GM12878 (cell line): ENCODE data around the gene ZNF385A. TPM values are rescaled to one million over a fixed set of nuclear protein-coding genes. Genes with fewer than 3 reads are reported as not detected.

Experiments used
- ATAC-seq: fragments of 200-7000 bp; cut with Tn5 transposase; 3 replicates; pipeline ENCODE4 v1.9.1; 2020; ENCODE audit warnings: mild to moderate bottlenecking, moderate library complexity
- BruUV-seq: library from RNA; stranded (reverse); fragments of 400-500 nt; replicated peaks from 2 replicates; lab custom pipeline; 2021; lab: Mats Ljungman, UMichigan
- CTCF ChIA-PET: fragments of 300-600 bp; sonication (Branson Sonifier 250); formaldehyde crosslinking; extraction: SDS; loops from one replicate; lab custom pipeline; 2021; ENCODE audit warnings: inconsistent platforms; lab: Yijun Ruan, JAX
- POLR2A ChIA-PET: fragments of 350-600 bp; formaldehyde crosslinking; extraction: SDS; loops from one replicate; lab custom pipeline; 2021; ENCODE audit warnings: inconsistent platforms; lab: Charles Lee
- RAD21 ChIA-PET: fragments of 300-600 bp; sonication (Branson Sonifier 250); formaldehyde crosslinking; loops from one replicate; lab custom pipeline; 2023; ENCODE audit warnings: antibody characterized with exemption; ENCODE audit not compliant: unreplicated experiment; lab: Charles Lee
- SMC1A ChIA-PET: fragments of 300-600 bp; sonication (Branson Sonifier 250); formaldehyde crosslinking; loops from one replicate; lab custom pipeline; 2023; ENCODE audit not compliant: unreplicated experiment, uncharacterized antibody; lab: Charles Lee
- DNase-seq: peaks from one replicate; pipeline ENCODE4 v3.0.0-alpha.2; 2011; ENCODE audit warnings: low read depth, low spot score
- FAIRE-seq: peaks from 3 replicates; lab custom pipeline; 2011; peaks lifted over from hg19 to GRCh38; lab: Jason Lieb, UNC
- H2AFZ ChIP-seq: 2 replicates; pipeline ENCODE4 v1.6.0; 2011; ENCODE audit warnings: low read depth, low read length, control low read depth; ENCODE audit not compliant: control insufficient read depth
- H3K27ac ChIP-seq: 2 replicates; pipeline ENCODE4 v1.5.1; 2011; ENCODE audit warnings: control low read depth; ENCODE audit not compliant: control insufficient read depth, insufficient read depth
- H3K27me3 ChIP-seq, 2 experiments: replicated peaks in 1 of 2; 2 replicates each; pipeline versions ENCODE4 v1.6.0 to v1.6.1; 2011; ENCODE audit warnings: low read length in 1 of 2; ENCODE audit not compliant: control insufficient read depth in 2 of 2, insufficient read depth in 2 of 2
- H3K36me3 ChIP-seq, 2 experiments: 2 replicates each; pipeline ENCODE4 v1.5.1; 2011; ENCODE audit warnings: low read length in 1 of 2; ENCODE audit not compliant: control insufficient read depth in 2 of 2, insufficient read depth in 2 of 2
- H3K4me1 ChIP-seq: 2 replicates; pipeline ENCODE4 v1.6.1; 2011; ENCODE audit warnings: mild to moderate bottlenecking, low read length, moderate library complexity, mixed read lengths; ENCODE audit not compliant: control insufficient read depth, insufficient read depth
- H3K4me2 ChIP-seq: 2 replicates; pipeline ENCODE4 v1.6.0; 2011; ENCODE audit warnings: control low read depth; ENCODE audit not compliant: control insufficient read depth, insufficient read depth
- H3K4me3 ChIP-seq: fragments of 200-600 bp; sonication (generic); 2 replicates; pipeline ENCODE4 v1.5.1; 2016
- H3K79me2 ChIP-seq: 2 replicates; pipeline ENCODE4 v1.6.0; 2011; ENCODE audit warnings: low read length; ENCODE audit not compliant: control insufficient read depth, insufficient read depth
- H3K9ac ChIP-seq: 2 replicates; pipeline ENCODE4 v1.8.0; 2011; ENCODE audit warnings: low read length, control low read depth, mixed read lengths; ENCODE audit not compliant: control insufficient read depth, insufficient read depth
- H3K9me3 ChIP-seq: replicated peaks from 3 replicates; pipeline ENCODE4 v1.5.1; 2011; ENCODE audit warnings: mild to moderate bottlenecking, low read length; ENCODE audit not compliant: control insufficient read depth, insufficient read depth
- H4K20me1 ChIP-seq: 2 replicates; pipeline ENCODE4 v1.6.0; 2011; ENCODE audit not compliant: control insufficient read depth, insufficient read depth
- CEBPB ChIP-seq, 2 experiments: fragments of 150-350 bp in 1 of 2; IDR thresholded peaks; 2 replicates each; pipeline ENCODE4 v1.6.1; 2012 to 2014; ENCODE audit warnings: low read depth in 2 of 2, low read length in 2 of 2, borderline replicate concordance in 1 of 2, inconsistent platforms in 1 of 2
- CHD2 ChIP-seq: IDR thresholded peaks from 2 replicates; pipeline ENCODE4 v1.6.1; 2011; ENCODE audit warnings: low read depth, low read length, improper control_type of control experiment, borderline replicate concordance
- HCFC1 ChIP-seq: fragments of 150-350 bp; IDR thresholded peaks from 2 replicates; pipeline ENCODE4 v1.6.1; 2014; ENCODE audit warnings: low read length
- KAT2A ChIP-seq: conservative IDR thresholded peaks from 2 replicates; pipeline ENCODE4 v1.6.1; 2011; ENCODE audit warnings: low read depth, low read length; ENCODE audit not compliant: control insufficient read depth
- PML ChIP-seq: IDR thresholded peaks from 2 replicates; pipeline ENCODE4 v1.6.1; 2012; ENCODE audit warnings: low read length, inconsistent platforms
- POLR2A ChIP-seq: IDR thresholded peaks from 2 replicates; pipeline ENCODE4 v1.6.1; 2011; ENCODE audit warnings: low read depth, mild to moderate bottlenecking, low read length
- RFX5 ChIP-seq: IDR thresholded peaks from 2 replicates; pipeline ENCODE4 v1.6.1; 2011; ENCODE audit warnings: low read depth, low read length, improper control_type of control experiment
- ZBTB11 ChIP-seq: fragments of 450-650 bp; formaldehyde crosslinking; IDR thresholded peaks from 2 replicates; pipeline ENCODE4 v1.5.0; 2022; ENCODE audit warnings: mild to moderate bottlenecking, missing genetic modification characterization
- ZBTB4 ChIP-seq: fragments of 450-650 bp; formaldehyde crosslinking; IDR thresholded peaks from 2 replicates; pipeline ENCODE4 v1.4.0; 2022; ENCODE audit warnings: mild to moderate bottlenecking, moderate library complexity
- ZNF24 ChIP-seq: fragments of 450-650 bp; IDR thresholded peaks from 2 replicates; pipeline ENCODE4 v1.6.1; 2017; ENCODE audit warnings: antibody characterized with exemption, mild to moderate bottlenecking
- ZNF274 ChIP-seq: IDR thresholded peaks from one replicate; pipeline ENCODE4 v1.8.0; 2011; ENCODE audit not compliant: insufficient read length, insufficient read depth
- WGBS: methylation state at CpG from one replicate; pipeline ENCODE4 v1.1.6; 2016; ENCODE audit warnings: low lambda C conversion rate; ENCODE audit not compliant: insufficient replicate concordance, insufficient coverage; ENCODE audit errors: missing lambda C conversion rate; 5-methylcytosine and 5-hydroxymethylcytosine counted together
- in situ Hi-C: fragments of 300-500 bp; cut with MboI; formaldehyde crosslinking; loops from 9 replicates; pipeline ENCODE4 v1.14.3; 2018; ENCODE audit warnings: mixed read lengths
- intact Hi-C: fragments of 100-400 bp; cut with micrococcal nuclease; formaldehyde crosslinking; loops from one replicate; pipeline ENCODE4 v1.14.2; 2022; ENCODE audit not compliant: unreplicated experiment
- polyA plus RNA-seq, 11 experiments: library from polyadenylated mRNA; depleted of rRNA in 4 of 11; unstranded in 6 of 11; stranded (reverse) in 5 of 11; fragments of >200 nt; fragmentation: Nextera tagmentation in 4 of 11; fragmentation: Illumina TruSeq in 1 of 11; extraction: Ambion mirVana in 4 of 11; extraction: Trizol in 1 of 11; gene quantifications; 1 replicate in 1 of 11; 2 replicates in 10 of 11; pipeline versions ENCODE4 v1.2.1 to v1.2.3, GENCODE V29; 2011 to 2016; ENCODE audit warnings: inconsistent platforms in 2 of 11, missing spikeins in 2 of 11, low read depth in 1 of 11
- total RNA-seq, 4 experiments: library from RNA; depleted of rRNA in 3 of 4; stranded (reverse); fragments of >200 nt in 3 of 4; fragmentation: Illumina TruSeq in 1 of 4; extraction: Trizol in 1 of 4; gene quantifications; 2 replicates each; pipeline versions ENCODE4 v1.2.1 to v1.2.3, GENCODE V29; 2013 to 2021

The ZNF385A gene
- total and polyA plus RNA-seq, 10 of the 15 experiments (the other 5 are each of a cell fraction or from before 2014, with no cell fraction given) = 0.26 to 26.1 (median 4.9) TPM

DNA sequence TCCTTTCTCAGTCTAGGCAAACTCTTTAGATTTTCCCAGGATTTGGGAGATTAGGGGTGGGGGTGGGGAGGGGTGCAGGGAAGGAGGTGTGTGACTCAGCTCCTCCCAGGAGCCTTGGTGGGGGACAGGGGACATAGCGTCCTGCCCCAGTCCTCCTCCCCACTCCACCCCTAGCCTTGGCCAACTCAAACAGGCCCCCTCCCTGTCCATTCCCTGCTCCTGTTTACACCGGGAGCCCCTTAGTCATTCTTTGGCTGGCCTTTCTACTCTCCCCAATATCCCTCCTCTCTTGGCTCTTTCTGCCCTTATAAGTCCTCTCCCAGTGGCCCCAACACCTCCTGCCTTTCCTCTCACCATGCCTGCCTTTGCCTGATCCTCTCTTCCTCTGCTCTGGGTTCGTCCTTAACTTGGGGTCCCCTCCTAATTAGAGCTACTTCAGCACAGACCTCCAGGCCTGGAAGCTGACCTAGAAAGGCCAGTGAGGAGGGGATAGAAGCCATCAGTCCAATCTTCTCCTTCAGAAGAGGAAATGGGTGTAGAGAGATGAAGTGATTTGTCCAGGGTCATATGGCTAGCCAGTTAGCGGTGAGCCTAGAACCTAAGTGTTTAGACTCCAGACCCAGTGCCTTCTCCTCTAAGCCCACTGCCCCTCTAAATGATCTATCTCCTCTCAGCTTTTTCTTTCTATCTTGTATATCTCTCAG, 36.8 kb upstream of the ZNF385A start:
- SMC1A ChIA-PET = interaction anchor here (1.6 to 7.5 kb wide), 3 partner anchors 12 to 22 kb away, joined by 8 to 69 read pairs (median 12); no protein-coding TSS in a partner anchor
- peaks cover 10 to 23% of the 10 kb centered on the region in 2 experiments for H3K27me3 ChIP-seq
- no peak for DNase-seq
- no peak overlapping the region for H3K27ac ChIP-seq
- H3K79me2 ChIP-seq = no peaks in the 10 kb centered on the region
- no peak overlapping the region for H3K9ac ChIP-seq
- no peak overlapping the region for H3K4me2 ChIP-seq
- H4K20me1 ChIP-seq = no peaks in the 10 kb centered on the region
- in situ Hi-C loops (no loop called here), intact Hi-C loops (no loop called here)
- TF ChIP-seq PML (no peak), CEBPB (IDR thresholded peaks at IDR 0.05; ENCODE audit: borderline replicate concordance in 1 of 2, low read depth in 2 of 2, low read length in 2 of 2) (no peak), ZNF274 (no peak), ZNF24 (no peak), ZBTB4 (CRISPR knock-in tag) (no peak), ZBTB11 (no peak), CHD2 (no peak), HCFC1 (no peak), KAT2A (no peak), POLR2A (no peak), RFX5 (no peak)
- no peaks in the 10 kb centered on the region for H3K36me3 ChIP-seq
- no peak for ATAC-seq
- H3K9me3 ChIP-seq = no peaks in the 10 kb centered on the region
- no TSS peak for BruUV-seq
- no peak overlapping the region for H2AFZ ChIP-seq
- H3K4me1 ChIP-seq = no peaks in the 10 kb centered on the region
- CTCF ChIA-PET = interaction anchor here (1.2 to 13.8 kb wide), 3 partner anchors 13 to 21 kb away, joined by 3 to 251 read pairs (median 150); no protein-coding TSS in a partner anchor
- WGBS = 52% methylated on average over 4 of the region's 4 CpGs
- FAIRE-seq = no peak
- no peak overlapping the region for H3K4me3 ChIP-seq
- RAD21 ChIA-PET = interaction anchor here (2.8 kb wide), 1 partner anchor 17 kb away, joined by 22 read pairs; no protein-coding TSS in a partner anchor
- POLR2A ChIA-PET = interaction anchor here (0.5 to 1.1 kb wide), 2 partner anchors 17 to 225 kb away, joined by 6 to 7 read pairs; no protein-coding TSS in a partner anchor
